Small intestine (tissue), 7 donors: Measurements from ENCODE around the gene MARF1. TPM values are rescaled to one million over a fixed set of nuclear protein-coding genes. Genes with fewer than 3 reads are reported as not detected.

Source experiments
- DNase-seq, 2 donors: peaks; one replicate each; pipeline versions ENCODE4 v3.0.0 to v3.0.0-alpha.2; 2013
- FAIRE-seq: peaks from 2 replicates; lab custom pipeline; 2012; peaks lifted over from hg19 to GRCh38; lab: Jason Lieb, UNC
- H3K27ac ChIP-seq, 3 donors: one replicate each; pipeline ENCODE4 v1.5.1; 2013; ENCODE audit warnings: low read length in 2 of 3, mild to moderate bottlenecking in 2 of 3, control low read depth in 1 of 3, inconsistent platforms in 1 of 3, low read depth in 1 of 3, moderate library complexity in 1 of 3
- H3K27me3 ChIP-seq, 3 donors: one replicate each; pipeline ENCODE4 v1.6.1; 2013; ENCODE audit warnings: low read length in 3 of 3, inconsistent platforms in 1 of 3; ENCODE audit not compliant: control insufficient read depth in 3 of 3, insufficient read depth in 3 of 3
- H3K36me3 ChIP-seq, 3 donors: one replicate each; pipeline ENCODE4 v1.6.1; 2013; ENCODE audit warnings: low read length in 3 of 3, inconsistent platforms in 1 of 3, low read depth in 1 of 3, mild to moderate bottlenecking in 1 of 3, moderate library complexity in 1 of 3; ENCODE audit not compliant: control insufficient read depth in 3 of 3, insufficient read depth in 2 of 3
- H3K4me1 ChIP-seq, 3 donors: one replicate each; pipeline ENCODE4 v1.6.1; 2013; ENCODE audit warnings: low read length in 2 of 3, inconsistent platforms in 1 of 3, low read depth in 1 of 3, mild to moderate bottlenecking in 1 of 3, moderate library complexity in 1 of 3; ENCODE audit not compliant: control insufficient read depth in 3 of 3, insufficient read depth in 2 of 3
- H3K4me3 ChIP-seq, 3 donors: one replicate each; pipeline ENCODE4 v1.5.1; 2013; ENCODE audit warnings: low read length in 3 of 3, control low read depth in 1 of 3, inconsistent platforms in 1 of 3, low read depth in 1 of 3, mild to moderate bottlenecking in 1 of 3, moderate library complexity in 1 of 3
- H3K9me3 ChIP-seq, 2 donors: one replicate each; pipeline ENCODE4 v1.6.1; 2013; ENCODE audit warnings: low read depth in 1 of 2, low read length in 1 of 2; ENCODE audit not compliant: control insufficient read depth in 2 of 2, insufficient read depth in 1 of 2
- WGBS, 3 donors: extraction: QIAGEN DNeasy Blood & Tissue Kit; methylation state at CpG; one replicate each; pipeline ENCODE4 v1.1.7; 2013; 5-methylcytosine and 5-hydroxymethylcytosine counted together
- polyA plus RNA-seq, 4 donors: library from polyadenylated mRNA; stranded (reverse) in 3 of 4; unstranded in 1 of 4; fragments of 200-250 nt in 3 of 4; fragments of 120-200 nt in 1 of 4; gene quantifications; one replicate each; pipeline versions ENCODE4 v1.2.1 to v1.2.3, GENCODE V29; 2013
- donor health status: healthy with polysubstance abuse.
- donor health status: control.
- donor health status: control.
- donor health status: Bipolar disorder and iron deficiency.
- donor health status: healthy.

MARF1 gene
- polyA plus RNA-seq, 4 donors = 14.3 to 41.4 (median 15.7) TPM

DNA sequence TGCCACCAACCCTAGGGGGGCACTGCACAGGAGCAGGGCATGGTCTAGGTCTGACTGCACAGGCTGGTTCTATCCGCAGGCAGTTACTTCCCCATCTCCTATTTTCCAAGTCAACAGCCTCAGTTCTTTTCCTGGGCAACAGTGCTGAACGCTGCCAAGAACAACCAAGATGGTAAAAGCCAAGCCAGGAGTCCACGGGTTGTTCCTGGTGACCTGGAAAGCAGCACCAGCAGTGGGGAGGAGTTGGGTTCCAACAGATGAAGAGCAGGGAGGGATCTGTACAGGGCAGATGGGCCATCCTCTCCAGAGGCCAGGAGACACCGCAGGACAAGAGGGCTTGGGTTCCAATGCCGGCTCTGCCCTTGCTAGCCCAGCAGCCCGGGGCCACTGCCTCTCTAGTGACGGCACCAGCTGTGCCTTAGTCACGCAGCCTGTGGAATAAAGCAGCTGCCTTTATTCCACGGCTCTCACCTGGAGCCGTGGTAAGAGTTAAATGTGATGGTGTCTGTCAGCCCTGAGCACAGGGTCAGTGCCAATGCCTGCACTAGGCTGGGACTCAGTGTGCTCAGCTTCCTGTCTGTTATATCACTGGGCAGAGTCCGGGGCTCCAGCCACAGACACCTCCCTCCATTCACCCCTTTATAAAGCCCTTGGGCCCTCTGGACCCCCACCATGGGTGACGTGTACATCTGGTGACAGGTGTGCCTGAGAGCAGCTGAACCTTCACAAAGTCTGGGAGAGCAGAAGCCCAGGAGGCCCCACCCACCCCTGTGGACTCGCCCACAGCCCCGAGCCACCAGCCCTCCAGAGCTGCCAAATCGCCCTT lies 44.9 kb downstream of the MARF1 start:
- H3K4me3 ChIP-seq = no peak overlapping the region
- H3K27me3 ChIP-seq = no peaks in the 10 kb centered on the region
- no peak overlapping the region for H3K27ac ChIP-seq
- no peak for FAIRE-seq
- no peaks in the 10 kb centered on the region for H3K9me3 ChIP-seq
- no peaks in the 10 kb centered on the region for H3K4me1 ChIP-seq
- WGBS, 3 donors = 83 to 93% (median 93%) methylated on average over 14 to 15 of the region's 15 CpGs
- DNase-seq = no peak
- peaks cover 16 to 68% (median 40%) of the 10 kb centered on the region in 3 donors for H3K36me3 ChIP-seq

DNA sequence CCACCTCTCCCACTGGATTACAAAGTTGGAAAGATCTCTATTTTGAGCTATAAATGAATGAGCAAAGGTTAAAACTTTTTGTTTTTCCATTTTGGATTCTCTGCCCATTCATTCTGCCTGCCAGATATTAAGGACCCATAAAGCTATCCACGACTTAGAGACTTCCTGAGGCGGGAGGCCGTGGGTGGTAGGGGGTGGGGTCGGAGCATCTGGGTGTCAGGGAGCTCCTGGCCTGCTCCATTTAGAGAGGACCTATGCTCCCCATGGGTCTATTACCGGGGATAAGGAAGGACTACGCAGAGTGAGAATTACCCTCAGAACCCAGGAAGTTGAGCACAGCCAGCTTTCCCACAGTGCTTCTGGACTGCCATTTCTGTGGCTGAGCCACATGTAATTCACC lies 45.8 kb downstream of the MARF1 start:
- Histone ChIP-seq H3K27me3 (no peaks in the 10 kb centered on the region), H3K27ac (no peak overlapping the region), H3K4me3 (no peak overlapping the region), H3K4me1 (no peaks in the 10 kb centered on the region), H3K36me3 (peaks cover 16 to 72% (median 37%) of the 10 kb centered on the region in 3 donors), H3K9me3 (no peaks in the 10 kb centered on the region)
- WGBS, 3 donors = 79 to 92% (median 87%) methylated on average over 6 of the region's 6 CpGs
- no peak for FAIRE-seq
- DNase-seq = no peak

DNA sequence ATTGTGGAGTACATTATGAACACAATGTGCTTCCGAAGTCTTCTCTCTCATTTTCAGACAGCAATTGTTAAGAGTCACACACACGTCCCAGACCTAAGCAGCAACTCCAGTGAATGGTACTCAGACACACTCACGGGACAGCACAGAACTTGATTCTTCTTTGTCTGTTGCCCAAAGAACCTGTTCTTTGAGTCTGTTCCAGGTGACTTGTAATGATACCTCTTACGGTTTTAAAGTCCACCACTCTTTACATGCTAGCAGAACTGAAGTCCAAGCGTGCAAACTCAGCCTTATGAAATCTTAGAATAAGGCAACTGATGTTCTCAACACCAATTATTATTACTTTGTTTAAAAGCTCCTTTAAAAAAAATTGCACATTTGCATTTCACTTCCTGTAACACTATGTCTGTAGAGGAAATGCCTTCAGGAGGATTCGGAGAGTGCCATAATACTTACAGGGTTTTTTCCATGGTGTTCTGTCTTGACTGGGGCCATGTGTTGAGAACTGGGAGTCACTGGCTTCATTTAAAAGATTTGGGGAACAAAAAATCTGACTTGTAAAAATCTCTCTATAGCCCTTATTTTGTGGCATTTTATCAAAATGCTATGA lies 48.1 kb downstream of the MARF1 start:
- Histone ChIP-seq H3K9me3 (no peaks in the 10 kb centered on the region), H3K36me3 (peaks cover 6 to 52% (median 19%) of the 10 kb centered on the region in 3 donors), H3K27ac (peak overlapping the region in 1 of 3 donors; percentile 29), H3K27me3 (no peaks in the 10 kb centered on the region), H3K4me1 (peaks cover 0 to 9% (median 5%) of the 10 kb centered on the region in 3 donors), H3K4me3 (no peak overlapping the region)
- FAIRE-seq = no peak
- 39 to 71% (median 55%) methylated on average over 6 of the region's 6 CpGs for WGBS, 3 donors
- peak; percentile 42 to 48 for DNase-seq

DNA sequence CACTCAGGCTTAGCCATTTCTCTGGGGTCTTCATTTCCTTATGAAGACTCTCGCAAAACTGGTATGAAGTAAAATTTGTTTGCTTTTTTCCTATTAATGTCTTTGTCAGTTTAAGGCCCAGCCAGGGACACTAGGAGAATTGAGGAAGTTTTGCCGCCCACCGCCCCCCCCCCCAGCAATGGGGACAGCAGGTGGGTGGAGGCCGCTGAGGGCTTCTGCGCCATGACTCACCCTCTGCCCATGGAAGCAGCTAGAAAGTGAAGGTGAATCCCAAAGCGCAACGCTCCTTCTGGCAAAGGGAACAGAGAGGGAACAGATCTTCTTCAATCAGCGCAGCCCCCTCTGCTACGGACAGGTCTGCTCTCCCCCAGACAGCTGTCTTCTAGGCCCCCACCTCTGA lies 49.7 kb downstream of the MARF1 start:
- FAIRE-seq = no peak
- H3K4me1 ChIP-seq = peaks cover 0 to 9% (median 9%) of the 10 kb centered on the region in 3 donors
- no peak for DNase-seq
- H3K27me3 ChIP-seq = no peaks in the 10 kb centered on the region
- WGBS, 3 donors = 86 to 95% (median 92%) methylated on average over 9 of the region's 9 CpGs
- H3K27ac ChIP-seq = no peak overlapping the region
- no peaks in the 10 kb centered on the region for H3K9me3 ChIP-seq
- peaks cover 6 to 52% (median 9%) of the 10 kb centered on the region in 3 donors for H3K36me3 ChIP-seq
- H3K4me3 ChIP-seq = no peak overlapping the region

DNA sequence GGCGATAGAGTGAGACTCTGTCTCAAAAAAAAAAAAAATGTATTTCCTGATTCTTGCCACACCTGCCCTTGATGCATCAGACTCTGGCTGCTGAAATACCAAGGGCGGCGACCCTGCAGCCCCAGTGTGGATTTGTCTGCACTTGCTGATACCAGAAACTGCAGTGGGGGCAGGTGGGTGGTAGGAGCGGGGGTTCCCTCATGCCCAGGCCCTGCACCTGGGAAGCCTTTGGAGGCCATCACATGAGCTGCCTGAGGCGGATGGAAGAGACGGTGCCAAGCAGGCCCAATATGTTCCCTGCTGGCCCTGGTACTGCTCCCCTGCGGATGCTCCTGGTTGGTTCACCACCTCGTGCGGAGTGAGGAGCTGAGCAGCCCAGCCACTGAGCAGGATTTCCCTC lies 50.6 kb downstream of the MARF1 start:
- Histone ChIP-seq H3K4me3 (no peak overlapping the region), H3K4me1 (peaks cover 0 to 9% (median 9%) of the 10 kb centered on the region in 3 donors), H3K36me3 (peaks cover 2 to 48% (median 6%) of the 10 kb centered on the region in 3 donors), H3K27me3 (no peaks in the 10 kb centered on the region), H3K9me3 (no peaks in the 10 kb centered on the region), H3K27ac (peak overlapping the region in 1 of 3 donors; percentile 57)
- peak; percentile 21 to 39 for DNase-seq
- FAIRE-seq = no peak
- 60 to 75% (median 71%) methylated on average over 9 of the region's 9 CpGs for WGBS, 3 donors

DNA sequence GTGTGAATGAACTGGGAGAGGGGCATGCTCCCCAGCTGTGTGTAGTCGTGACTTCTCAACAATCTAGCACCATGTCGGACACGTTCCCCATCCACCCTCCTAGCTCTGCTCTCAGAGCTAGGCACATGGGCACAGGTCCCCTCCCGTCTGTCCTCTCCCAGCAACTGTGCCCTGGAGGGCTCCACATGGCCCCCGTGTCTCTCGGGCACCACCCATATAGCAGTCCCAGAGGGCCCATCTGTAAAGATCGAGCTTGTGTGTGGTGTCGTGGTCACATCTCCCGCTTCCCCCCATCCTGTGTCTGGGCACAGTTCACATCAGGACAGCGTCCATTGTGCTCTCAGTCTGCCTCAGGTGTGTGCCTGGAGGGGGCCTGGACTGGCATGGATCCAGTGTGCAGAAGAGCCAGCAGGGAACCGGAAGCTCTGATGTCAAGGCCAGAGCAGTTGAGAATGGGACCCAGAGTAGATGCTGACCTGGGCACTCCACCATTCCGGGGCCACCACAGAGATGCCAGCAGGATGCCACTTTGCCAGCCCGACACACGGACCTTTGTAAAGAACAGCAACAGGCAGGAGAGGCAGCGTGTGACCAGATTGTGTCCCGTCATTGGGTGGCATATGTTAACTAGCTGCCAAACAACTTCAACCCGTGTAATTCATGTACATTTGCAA lies 55.7 kb downstream of the MARF1 start:
- H3K27me3 ChIP-seq = no peaks in the 10 kb centered on the region
- no peak overlapping the region for H3K27ac ChIP-seq
- H3K4me3 ChIP-seq = no peak overlapping the region
- peaks cover 0 to 29% (median 0%) of the 10 kb centered on the region in 3 donors for H3K36me3 ChIP-seq
- H3K4me1 ChIP-seq = peaks cover 0 to 9% (median 9%) of the 10 kb centered on the region in 3 donors
- DNase-seq = no peak
- FAIRE-seq = no peak
- peaks cover 0 to 10% of the 10 kb centered on the region in 2 donors for H3K9me3 ChIP-seq
- WGBS, 3 donors = 96 to 97% (median 96%) methylated on average over 17 of the region's 17 CpGs

DNA sequence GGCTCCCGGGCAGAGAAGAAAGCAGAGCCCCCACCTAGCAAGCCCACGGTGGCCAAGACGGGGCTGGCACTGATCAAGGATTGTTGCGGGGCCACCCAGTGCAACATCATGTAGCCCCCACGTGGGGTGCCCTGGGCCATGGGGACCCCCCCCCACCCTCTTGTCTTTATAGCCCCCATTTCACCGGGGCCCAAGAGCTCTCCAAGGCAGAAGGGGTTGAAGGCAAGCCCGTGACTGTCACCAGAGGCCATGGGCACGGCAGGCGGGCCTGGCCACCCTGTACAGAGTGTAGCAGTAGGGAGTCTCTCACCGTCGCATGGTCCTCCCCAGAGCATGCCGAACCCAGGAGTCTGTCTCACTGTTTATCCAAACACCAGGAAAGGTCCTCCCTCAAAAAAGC lies 56.2 kb downstream of the MARF1 start:
- Histone ChIP-seq H3K4me3 (no peak overlapping the region), H3K27me3 (no peaks in the 10 kb centered on the region), H3K36me3 (peaks cover 0 to 28% (median 0%) of the 10 kb centered on the region in 3 donors), H3K27ac (no peak overlapping the region), H3K9me3 (peaks cover 0 to 10% of the 10 kb centered on the region in 2 donors), H3K4me1 (peaks cover 0 to 9% (median 9%) of the 10 kb centered on the region in 3 donors)
- DNase-seq (no peak), FAIRE-seq (no peak)
- WGBS, 3 donors = 96 to 97% (median 97%) methylated on average over 12 of the region's 12 CpGs

DNA sequence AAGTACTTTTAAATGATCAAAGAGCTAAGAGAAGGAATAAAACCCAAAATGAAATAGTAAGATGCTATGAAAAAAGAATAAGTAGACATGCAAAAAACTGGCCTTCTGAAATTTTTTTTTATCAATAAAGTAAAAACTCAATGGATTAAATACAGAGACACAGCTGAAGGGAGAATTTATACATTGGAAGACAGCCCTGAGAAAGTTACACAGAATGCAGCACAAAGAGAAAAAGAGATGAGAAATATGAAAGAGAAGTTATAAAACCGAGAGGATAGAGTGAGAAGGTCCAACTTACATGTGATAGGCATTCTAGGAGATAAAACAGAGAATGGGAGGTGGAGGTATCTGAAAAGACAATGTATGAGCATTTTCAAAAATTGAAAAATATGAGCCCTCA lies 57.0 kb downstream of the MARF1 start:
- Histone ChIP-seq H3K27me3 (no peaks in the 10 kb centered on the region), H3K9me3 (peaks cover 0 to 10% of the 10 kb centered on the region in 2 donors), H3K36me3 (peaks cover 0 to 28% (median 0%) of the 10 kb centered on the region in 3 donors), H3K4me1 (peaks cover 0 to 6% (median 5%) of the 10 kb centered on the region in 3 donors), H3K27ac (no peak overlapping the region), H3K4me3 (no peak overlapping the region)
- WGBS, 3 donors = 86 to 93% (median 93%) methylated on average over 1 of the region's 1 CpG
- no peak for DNase-seq
- no peak for FAIRE-seq
